T-helper 1 cell treated with Interleukin-12 subunit alpha and Interleukin-12 subunit beta and Interleukin-4 antibody, amounts not matched to agents 30 ng/mL and 1 ng/mL, for 36 hours (primary cell): ENCODE data around the gene TMEM69. TPM values are rescaled to one million over a fixed set of nuclear protein-coding genes. Genes with fewer than 3 reads are reported as not detected.
"Not testable (repeated sequence)": the region's sequence is repeated elsewhere in the genome, so short reads cannot be mapped to it uniquely, and the experiment has no call there.

Experiments used
- intact Hi-C: fragments of 100-400 bp; cut with micrococcal nuclease; formaldehyde crosslinking; loops from one replicate; pipeline ENCODE4 v1.15.1; 2024
- total RNA-seq: library from RNA; stranded (reverse); gene quantifications from 2 replicates; pipeline ENCODE4 v1.2.3, GENCODE V29; 2022

Gene TMEM69
- total RNA-seq, result 22.4 TPM in 2 replicates

DNA sequence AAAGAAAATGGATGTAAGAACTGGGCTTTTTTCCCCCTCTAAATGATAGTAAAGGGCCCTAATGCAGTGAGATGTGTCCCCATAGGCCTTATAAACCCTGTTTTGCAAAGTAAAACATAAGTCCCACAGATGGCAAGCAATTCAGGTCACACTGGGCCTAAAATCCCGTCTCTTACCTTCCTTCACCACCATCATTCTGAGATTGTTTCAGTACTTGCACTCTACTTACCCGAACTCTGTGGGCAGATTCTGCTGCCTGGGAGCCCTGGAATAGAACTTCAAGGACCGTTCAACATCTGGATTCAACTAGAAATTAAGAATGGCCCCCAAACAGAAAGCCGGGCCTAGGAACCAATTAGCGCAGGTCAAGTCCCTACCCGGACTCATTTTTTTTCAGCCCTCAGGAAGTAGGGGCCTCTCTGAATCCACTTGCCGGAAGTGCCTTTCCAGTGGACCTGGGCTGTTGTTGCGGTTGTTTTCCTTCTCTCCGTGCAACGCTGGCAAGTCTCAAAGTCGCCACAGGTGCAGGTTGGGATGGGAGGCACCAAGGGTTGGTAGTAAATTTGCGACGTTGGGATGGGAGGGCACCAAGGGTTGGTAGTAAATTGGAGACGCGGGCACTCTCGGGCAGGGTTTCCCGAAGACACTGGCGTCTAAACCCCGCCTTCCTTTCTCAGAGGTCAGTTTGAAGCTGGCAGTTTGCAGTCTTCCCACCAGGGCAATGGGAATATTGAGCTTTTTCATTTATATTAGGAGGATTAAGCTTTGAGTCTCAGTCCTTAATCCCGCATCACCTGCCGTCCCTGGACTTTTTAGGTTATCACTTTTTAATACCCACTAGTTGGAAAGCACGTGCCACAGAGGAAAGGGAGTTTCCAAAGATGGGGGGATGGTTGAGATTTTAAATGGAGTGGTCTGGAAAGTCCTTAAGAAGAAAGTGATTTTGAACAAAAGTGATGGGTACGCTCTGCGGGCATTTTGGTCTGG, at the start of gene TMEM69:
Gene TMEM69 (plus strand): TSS at position 428 of the 987 bp plus-strand sequence. CDS start 2,888 bp downstream, outside the sequence.
- intact Hi-C loops, result loop anchor here (1.0 to 10.0 kb wide), 28 partner anchors 62 to 1749 kb away; partner anchors contain the start of genes ATP6V0B, BTBD19, DMAP1 and DPH2

DNA sequence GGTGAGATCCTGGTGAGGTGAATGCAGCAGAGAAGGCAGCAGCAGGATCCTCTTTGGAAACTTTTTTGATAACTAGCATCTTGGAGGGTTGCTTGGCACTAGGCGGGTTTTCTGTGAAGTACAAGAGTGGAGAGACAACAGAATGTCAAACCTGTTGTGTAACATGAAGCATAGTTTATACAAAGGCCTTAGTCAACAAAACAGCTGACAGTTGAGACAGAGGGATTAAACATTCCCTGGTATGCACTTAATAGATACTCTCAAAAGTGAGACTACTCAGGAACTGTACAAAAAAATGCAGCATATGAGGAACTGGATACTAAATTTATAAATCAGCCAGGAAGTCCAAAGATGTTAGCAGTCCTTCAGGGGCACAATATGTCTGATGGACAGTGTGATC, 47.7 kb upstream of the TMEM69 start:
- intact Hi-C loops, result no loop called here

DNA sequence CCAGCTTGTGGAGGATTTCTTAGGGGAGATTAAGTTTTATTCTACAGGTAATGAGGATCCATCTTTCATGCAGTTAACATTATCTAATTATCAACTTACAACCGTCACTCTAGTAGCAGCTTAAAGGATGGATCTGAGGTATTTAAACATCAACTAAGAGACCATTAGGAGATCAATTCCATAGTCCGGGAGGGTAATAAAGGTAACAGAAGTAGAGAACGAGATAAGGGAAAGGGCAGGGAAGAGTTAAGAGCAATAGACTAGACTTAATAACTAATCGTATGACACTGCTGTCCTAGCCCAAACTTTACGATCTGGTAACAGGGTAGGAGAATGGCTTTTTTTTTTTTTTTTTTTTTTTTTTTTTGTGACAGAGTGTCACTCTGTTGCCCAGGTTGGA, 44.7 kb upstream of the TMEM69 start:
- intact Hi-C loops, result no loop called here

GRCh38 chr1:45643978-45644377, 44.0 kb upstream of the TMEM69 start:
- intact Hi-C loops, result loop anchor here (2.0 kb wide), 1 partner anchor 199 kb away; no protein-coding TSS in a partner anchor

DNA sequence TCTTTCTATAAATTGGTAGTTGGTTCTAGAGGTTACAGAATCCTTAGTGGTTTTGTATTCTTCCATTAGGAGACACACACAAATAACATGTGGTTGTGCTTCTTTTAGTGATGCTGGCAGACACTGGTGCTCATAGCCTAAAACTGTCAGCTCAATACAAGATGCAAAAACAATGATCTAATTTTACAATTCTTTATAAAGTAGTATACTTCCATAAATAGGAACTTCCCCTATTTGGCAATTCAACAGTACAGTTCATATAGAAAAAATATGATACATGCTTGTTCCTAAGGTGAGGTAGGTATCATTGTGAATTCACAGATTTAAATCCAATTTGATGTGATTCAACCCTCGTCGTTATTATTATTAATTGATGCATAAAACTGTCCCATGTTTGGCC, 43.3 kb upstream of the TMEM69 start:
- intact Hi-C loops, result loop anchor here (2.0 kb wide), 1 partner anchor 198 kb away; no protein-coding TSS in a partner anchor

DNA sequence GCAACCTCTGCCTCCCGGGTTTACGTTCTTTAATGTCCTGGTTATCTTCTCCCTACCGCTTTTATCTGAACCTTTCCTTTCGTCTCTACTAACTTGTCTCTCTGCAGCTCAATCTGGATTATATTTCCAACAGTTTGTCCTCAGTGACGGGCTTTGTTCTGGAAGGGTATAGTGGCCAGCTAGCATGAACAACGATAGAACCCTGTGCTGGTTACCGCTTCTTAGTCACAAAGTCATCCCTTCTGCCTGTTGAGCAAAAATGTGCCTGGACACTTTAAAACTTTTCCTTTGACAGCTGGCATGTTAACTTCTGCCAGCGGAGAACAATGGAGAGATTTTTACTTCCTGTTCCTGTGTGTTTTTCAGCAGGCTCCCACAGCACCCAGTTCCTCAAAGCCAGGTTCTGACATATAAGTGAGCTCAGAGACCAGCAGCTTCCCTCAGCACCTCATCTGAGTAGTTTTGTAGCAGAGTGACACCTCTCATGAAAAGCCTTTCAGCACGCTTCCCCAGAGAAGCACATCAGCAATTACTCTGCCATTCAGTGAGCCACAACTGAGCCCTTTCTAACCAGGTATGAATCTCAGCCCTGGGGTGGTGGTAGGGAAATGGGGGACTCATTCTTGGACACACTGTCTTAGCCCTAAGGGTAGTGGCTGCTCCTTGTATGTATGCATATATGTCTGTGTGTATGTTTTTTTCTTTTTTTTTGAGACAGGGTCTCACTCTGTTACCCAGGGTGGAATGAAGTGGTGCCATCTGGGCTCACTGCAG, 40.5 kb upstream of the TMEM69 start:
- intact Hi-C loops, result no loop called here

- intact Hi-C loops, result no loop called here
These were observed 33.3 kb upstream of the TMEM69 start for GRCh38 chr1:45654540-45655280.

GRCh38 chr1:45656573-45657226, 31.3 kb upstream of the TMEM69 start:
- intact Hi-C loops, result no loop called here

DNA sequence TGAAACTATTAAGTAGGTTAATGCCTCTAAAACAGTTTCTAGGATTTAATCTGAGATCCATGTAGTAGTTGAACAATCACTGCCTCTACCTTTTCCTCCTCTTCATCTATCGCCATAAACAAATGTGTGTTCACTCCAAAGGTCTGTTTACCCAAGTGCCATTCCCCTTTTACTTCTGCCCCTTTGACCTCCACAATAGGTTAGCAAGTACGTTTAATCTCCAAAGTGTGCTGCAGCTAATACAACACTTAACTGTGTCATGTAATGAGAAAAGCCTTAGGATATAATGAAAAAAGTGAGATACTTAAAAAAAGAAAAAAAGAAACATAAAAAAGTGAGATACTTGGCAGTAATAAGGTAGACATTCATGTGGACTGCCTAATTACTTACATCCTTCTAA, 29.8 kb upstream of the TMEM69 start:
- intact Hi-C loops, result no loop called here

DNA sequence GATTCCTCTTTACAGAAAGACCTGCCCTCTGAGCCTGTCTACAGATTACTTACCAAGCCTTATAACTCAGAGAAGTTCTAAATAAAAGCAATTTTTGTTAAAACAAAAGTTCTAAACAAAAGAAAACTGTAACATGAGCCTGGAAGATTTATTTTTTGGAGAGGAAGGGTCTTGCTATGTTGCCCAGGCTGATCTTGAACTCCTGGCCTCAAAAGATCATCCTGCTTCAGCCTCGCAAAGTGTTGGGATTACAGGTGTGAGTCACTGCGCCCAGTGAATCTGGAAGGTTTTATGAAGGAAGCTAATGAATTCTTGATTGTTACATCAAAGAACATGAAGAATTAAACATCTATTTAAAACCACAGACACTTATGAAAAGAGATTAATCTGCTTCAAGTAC, 28.8 kb upstream of the TMEM69 start:
- intact Hi-C loops, result no loop called here

DNA sequence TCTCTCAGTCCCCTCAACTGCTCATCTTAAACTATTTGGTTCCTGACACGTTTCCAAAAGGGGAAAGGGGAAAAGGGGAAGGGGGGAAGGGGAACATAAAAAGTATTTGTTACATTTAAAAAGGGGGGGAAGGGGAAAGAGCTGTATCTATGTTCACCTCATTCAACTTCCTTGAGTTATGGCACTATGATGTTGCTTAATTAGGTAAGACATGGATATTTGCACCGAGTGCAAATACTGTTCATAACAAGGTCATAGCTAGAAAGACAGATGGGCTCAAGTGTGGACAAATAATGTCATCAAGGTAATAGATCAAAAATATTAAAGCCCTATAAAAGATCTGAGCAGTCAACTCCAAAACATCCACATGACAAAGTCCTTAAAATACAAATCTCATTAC, 27.6 kb upstream of the TMEM69 start:
- intact Hi-C loops, result no loop called here

DNA sequence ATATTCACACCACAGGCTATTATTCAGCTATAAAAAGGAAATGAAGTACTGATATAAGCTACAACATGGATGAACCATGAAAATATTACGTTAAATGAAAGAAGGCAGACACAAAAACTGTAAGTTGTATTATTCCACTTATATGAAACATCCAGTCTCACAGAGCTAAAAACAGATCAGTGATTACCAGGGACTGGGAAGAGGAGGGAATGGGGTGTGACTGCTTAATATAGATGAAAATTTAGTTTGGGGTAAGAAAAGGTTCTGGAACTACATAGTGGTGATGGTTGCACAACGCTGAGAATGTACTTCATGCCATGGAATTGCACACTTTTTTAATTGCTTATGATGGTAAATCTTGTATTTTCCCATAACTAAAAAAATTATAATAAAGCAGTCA, 21.1 kb upstream of the TMEM69 start:
- intact Hi-C loops, result no loop called here

DNA sequence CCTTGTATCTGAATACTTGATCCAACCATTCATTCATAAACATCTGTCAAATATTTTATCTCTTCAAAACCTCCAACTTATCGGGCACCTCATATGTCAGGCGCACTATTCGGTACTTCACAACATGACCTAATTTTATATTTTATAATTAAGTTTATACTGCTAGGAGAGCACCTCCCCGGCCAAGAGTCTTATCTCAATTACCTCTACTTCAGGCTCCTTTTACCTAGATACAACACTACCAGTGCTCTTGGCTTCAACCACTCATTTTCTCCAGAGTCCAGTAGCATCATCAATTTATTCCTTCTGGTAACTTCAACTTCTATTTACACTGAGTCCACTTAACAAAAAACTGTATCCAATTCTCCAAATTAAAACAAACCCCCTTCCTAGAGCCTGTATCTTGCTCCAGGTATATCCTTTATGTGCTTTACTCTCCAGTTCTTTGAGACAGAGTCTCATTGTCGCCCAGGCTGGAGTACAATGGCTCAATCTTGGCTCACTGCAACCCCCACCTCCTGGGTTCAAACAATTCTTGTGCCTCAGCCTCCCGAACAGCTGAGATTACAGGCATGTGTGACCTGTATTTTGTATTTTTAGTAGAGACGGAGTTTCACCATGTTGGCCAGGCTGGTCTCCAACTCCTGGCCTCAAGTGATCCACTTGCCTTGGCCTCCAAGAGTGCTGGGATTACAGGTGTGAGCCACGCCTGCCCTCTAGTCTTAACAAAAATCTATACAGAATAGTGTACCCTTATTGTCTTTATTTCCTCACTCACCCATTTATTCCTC, 20.5 kb upstream of the TMEM69 start:
- intact Hi-C loops, result no loop called here

- intact Hi-C loops, result no loop called here
These were observed 19.5 kb upstream of the TMEM69 start for GRCh38 chr1:45668526-45668925.

- intact Hi-C loops, result no loop called here
These were observed 18.6 kb upstream of the TMEM69 start for GRCh38 chr1:45669379-45669778.

- intact Hi-C loops, result no loop called here
These were observed 17.9 kb upstream of the TMEM69 start for GRCh38 chr1:45669859-45670655.

DNA sequence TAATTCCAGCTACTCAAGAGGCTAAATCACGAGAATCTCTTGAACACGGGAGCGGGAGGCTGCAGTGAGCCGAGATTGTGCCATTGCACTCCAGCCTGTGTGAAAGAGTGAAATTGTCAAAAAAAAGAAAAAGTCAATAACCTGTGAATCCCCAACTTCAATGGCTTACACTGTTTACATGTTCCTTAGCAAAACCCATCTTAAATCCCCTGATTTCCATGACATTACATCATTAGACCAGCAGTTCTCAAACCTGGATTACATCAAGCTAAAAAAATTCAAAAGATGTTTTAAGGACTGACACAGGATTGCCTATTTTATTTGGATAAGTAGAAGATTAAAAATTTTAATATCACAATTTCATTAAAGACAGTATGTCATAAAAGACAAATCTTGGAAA, 14.0 kb upstream of the TMEM69 start:
- intact Hi-C loops, result no loop called here

- intact Hi-C loops, result no loop called here
These were observed 13.5 kb upstream of the TMEM69 start for GRCh38 chr1:45674478-45674877.

- intact Hi-C loops, result not testable (repeated sequence)
These were observed 11.4 kb upstream of the TMEM69 start for GRCh38 chr1:45676553-45676952.
